Ureter (tissue), 1 donor: ENCODE data around the gene SBF1. TPM values are rescaled to one million over a fixed set of nuclear protein-coding genes. Genes with fewer than 3 reads are reported as not detected.
"Not testable (repeated sequence)": the region's sequence is repeated elsewhere in the genome, so short reads cannot be mapped to it uniquely, and the experiment has no call there.

ENCODE experiments used
- DNase-seq: peaks from one replicate; pipeline ENCODE4 v3.0.0-alpha.2; 2020; ENCODE audit warnings: low spot score
- total RNA-seq: library from RNA; stranded (reverse); gene quantifications from one replicate; pipeline ENCODE4 v1.2.4, GENCODE V29; 2023
- donor health status: DM: yes; HTN: yes; CAD: no.

The SBF1 gene, protein sequence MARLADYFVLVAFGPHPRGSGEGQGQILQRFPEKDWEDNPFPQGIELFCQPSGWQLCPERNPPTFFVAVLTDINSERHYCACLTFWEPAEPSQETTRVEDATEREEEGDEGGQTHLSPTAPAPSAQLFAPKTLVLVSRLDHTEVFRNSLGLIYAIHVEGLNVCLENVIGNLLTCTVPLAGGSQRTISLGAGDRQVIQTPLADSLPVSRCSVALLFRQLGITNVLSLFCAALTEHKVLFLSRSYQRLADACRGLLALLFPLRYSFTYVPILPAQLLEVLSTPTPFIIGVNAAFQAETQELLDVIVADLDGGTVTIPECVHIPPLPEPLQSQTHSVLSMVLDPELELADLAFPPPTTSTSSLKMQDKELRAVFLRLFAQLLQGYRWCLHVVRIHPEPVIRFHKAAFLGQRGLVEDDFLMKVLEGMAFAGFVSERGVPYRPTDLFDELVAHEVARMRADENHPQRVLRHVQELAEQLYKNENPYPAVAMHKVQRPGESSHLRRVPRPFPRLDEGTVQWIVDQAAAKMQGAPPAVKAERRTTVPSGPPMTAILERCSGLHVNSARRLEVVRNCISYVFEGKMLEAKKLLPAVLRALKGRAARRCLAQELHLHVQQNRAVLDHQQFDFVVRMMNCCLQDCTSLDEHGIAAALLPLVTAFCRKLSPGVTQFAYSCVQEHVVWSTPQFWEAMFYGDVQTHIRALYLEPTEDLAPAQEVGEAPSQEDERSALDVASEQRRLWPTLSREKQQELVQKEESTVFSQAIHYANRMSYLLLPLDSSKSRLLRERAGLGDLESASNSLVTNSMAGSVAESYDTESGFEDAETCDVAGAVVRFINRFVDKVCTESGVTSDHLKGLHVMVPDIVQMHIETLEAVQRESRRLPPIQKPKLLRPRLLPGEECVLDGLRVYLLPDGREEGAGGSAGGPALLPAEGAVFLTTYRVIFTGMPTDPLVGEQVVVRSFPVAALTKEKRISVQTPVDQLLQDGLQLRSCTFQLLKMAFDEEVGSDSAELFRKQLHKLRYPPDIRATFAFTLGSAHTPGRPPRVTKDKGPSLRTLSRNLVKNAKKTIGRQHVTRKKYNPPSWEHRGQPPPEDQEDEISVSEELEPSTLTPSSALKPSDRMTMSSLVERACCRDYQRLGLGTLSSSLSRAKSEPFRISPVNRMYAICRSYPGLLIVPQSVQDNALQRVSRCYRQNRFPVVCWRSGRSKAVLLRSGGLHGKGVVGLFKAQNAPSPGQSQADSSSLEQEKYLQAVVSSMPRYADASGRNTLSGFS (N-terminal part only)
- 79.2 TPM for total RNA-seq

DNA sequence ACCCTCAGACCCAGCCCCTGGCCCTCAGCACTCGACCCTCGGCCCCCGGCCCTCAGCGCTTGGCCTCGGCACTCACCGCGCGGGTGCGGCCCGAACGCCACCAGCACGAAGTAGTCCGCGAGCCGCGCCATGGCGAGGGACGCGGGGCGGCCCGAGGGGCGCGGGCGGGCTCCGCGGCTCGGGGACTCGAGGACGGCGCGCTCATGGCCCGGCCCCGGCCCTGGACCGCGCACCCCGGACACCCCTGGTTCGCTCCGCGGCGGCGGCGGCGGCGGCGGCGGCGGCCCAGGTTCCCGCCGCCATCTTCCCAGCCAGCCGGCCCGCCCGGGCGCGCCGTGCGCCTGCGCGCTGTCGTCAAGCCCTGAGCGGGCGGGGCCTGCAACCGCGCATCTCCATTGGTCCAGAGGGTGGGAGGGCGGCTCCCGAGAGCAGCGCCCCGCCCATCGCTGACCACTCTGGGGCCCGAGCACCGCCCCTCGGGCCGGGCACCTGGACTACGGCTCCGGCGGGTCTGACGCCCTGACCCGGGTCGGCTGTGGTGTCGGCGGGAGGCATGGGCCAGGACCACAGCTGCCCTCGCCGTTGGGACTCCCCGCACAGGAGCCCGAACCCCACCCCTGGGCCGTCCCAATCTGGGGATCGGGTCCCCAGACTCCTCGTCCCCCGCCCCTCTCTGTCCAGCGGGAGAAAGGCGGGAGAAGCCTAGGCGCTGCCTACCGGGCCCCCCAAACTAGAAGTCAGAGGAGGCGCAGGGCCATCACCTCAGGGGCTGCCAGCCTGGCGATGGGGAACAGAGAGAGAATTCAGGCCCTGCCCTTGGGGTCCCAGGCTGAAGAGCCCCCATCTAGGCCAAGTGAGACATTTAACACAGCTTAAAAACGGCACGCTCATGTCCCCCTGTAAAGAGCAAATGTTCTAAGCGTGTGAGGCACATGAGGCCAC, at the start of gene SBF1:
SBF1 (minus strand) TSS at position 326 of the 942 bp plus-strand sequence; CDS start at position 131, 195 bp downstream.
- DNase-seq, result peak; percentile 90

DNA sequence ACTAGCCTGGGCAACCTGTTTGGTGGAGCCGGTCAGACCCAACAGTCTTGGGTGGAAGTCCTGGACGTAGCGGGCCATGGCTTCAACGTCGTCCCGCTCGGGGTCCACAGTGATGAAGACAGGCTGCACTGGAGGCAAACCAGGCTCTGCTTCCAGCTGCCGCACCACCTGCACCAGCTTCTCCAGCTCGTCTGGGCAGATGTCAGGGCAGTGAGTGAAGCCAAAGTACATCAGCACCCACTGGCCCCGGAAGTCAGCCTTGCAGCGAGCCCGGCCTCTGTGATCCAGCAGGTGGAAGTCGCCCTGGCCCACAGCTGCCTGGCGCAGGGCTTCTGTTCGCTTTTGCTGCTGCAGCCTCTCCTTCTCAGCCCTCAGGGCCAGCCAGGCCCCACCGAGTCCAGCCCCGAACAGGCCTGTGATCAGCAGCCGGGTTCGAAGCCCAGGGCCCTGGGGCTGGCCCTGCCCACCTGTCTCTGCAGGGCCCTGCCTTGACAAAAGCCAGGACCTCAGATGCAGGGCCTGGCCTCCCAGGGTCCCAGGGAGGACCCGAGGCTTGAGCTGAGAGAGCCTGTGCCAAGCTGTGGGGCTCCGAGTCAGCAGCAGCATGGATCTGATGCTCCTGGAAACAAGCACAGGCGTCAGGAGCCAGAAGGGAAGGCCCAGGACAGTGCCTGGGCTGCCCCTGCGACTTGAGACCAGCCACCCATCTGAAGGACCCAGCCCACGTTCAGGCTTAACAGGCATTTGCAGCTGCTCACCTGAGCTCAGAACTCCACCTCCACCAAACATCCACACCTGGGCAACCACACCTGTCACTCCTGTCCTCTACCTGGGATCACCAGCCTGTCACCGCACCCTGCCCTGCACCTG, 49.2 kb upstream of the SBF1 start:
- peak; percentile 54 for DNase-seq

DNA sequence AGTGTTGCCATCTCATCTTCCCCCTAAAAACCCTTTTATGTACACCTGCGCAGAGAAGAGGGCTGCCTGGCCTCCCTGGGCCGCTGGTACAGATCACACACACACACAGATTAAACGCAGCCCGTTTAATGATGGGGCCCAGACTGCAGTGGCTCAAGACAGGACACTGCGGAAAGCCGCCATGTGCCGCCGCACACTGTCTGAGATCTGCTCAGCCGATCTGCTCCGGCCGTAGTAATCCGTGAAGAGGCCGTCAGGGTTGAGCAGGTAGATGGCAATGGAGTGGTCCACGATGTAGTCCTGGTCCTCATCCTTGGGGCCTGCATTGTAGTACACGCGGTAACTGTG, 48.6 kb upstream of the SBF1 start:
- DNase-seq, result no peak

DNA sequence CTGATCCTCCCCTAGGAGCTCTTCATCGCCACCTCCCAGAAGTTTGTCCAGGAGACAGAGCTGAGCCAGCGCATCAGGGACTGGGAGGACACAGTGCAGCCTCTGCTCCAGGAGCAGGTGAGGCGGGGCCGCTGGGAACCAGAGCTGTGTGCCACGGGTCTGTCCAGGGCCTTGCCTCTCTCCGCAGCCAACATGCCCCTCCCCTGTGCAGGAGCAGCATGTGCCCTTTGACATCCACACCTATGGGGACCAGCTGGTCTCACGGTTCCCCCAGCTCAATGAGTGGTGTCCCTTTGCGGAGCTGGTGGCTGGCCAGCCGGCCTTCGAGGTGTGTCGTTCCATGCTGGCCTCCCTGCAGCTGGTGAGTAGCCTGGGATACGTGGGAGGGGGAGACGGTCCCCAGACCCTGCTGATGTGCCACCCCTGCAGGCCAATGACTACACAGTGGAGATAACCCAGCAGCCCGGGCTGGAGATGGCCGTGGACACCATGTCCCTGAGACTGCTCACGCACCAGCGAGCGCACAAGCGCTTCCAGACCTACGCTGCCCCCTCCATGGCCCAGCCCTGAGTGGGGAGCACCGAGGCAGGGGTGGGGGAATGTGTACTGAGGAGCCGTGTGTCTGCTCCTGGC, 48.1 kb upstream of the SBF1 start:
- DNase-seq, result no peak

DNA sequence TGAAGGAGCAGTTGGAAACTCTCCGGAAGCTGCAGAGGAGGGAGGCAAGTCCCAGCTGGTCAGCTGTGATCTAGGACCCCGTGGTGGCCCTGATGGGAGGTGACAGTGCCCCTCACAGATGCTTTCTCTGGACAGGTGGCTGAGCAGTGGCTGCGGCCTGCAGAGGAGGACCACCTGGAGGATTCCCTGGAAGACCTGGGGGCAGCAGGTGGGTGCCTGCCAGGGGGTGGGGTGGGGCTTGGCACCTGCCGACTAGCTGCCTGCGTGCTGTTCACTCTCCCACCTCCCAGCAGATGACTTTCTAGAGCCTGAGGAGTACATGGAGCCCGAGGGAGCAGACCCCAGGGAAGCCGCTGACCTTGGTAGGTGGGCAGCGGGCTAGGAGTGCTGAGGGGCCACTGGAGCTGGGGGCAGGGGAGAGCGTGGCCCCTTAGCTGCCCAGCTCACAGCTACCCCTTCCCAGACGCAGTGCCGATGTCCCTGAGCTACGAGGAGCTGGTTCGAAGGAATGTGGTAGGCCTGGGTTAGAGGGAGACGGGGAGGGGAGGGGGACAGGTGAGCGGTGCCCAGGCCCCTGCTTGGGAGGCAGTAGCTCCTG, 47.5 kb upstream of the SBF1 start:
- DNase-seq, result no peak

DNA sequence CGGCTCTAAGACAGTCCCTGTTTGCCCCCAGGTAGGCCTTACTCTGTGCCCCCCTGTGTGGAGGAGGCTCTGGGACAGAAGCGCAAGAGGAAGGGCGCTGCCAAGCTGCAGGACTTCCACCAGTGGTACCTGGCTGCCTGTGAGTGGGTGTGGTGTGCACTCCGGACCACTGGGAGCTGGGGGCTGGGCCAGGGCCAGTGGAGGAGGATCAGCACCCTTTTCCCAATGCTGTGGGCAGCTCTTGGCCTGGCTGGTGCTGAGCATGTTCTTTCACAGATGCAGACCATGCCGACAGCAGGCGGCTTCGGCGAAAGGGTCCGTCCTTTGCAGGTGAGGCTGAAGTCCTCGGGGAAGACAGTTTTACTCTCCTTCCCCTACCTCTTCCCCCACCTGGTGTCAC, 46.9 kb upstream of the SBF1 start:
- DNase-seq, result no peak

DNA sequence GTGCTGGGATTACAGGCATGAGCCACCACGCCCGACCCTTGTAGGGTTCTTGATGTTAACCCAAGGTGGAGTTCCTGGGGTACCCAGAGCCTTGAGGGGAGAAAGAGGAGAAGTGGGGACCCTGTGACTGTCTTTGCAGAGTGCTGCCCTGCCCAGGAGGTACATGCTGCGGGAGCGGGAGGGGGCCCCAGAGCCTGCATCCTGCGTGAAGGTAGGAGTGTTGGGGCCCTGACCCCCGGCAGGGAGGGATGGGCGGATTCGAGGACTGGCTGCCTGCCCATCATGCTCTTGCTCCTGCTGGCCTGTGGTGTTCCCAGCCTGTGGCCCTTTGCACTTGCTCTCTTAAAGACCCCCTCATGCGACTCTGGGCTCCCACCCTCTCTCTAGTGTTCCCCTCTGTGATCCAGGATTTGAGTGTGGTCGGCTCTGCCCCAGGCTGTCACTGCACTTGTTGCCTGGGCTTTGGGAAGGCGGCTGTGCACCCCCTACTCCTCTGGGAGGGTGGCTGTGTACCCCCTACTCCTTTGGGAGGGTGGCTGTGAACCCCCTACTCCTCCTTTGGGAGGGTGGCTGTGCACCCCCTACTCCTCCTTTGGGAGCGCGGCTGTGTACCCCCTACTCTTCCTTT, 46.1 kb upstream of the SBF1 start:
- DNase-seq, result no peak

DNA sequence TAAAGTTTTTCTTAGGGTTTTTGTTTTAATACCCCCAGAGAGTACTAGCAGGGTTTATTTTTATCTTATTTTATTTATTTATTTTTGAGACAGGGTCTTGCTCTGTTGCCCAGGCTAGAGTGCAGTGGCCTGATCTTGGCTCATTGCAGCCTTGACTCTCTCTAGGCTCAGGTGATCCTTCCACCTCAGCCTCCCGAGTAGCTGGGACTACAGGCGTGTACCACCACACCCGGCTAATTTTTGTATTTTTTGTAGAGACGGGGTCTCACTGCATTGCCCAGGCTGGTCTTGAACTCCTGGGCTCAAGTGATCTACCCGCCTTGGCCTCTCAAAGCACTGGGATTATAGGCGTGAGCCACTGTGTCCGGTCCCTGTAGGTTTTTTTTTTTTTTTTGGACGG, 45.3 kb upstream of the SBF1 start:
- DNase-seq, result not testable (repeated sequence)

DNA sequence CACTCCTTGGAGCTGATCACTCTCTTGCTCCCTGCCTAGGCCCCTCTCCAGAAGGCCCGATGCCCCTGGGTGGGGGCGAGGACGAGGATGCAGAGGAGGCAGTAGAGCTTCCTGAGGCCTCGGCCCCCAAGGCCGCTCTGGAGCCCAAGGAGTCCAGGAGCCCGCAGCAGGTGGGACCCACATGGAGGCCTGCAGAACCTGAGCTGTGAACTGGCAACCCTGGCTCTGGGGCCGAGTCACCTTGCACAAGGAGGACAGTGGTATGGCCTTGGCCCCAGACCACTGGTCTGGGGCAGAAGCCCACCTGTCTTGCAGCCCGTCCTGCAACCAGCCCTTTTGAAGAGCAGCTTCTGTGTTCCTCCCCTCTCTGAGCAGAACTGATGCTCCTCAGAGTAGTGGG, 44.3 kb upstream of the SBF1 start:
- no peak for DNase-seq

DNA sequence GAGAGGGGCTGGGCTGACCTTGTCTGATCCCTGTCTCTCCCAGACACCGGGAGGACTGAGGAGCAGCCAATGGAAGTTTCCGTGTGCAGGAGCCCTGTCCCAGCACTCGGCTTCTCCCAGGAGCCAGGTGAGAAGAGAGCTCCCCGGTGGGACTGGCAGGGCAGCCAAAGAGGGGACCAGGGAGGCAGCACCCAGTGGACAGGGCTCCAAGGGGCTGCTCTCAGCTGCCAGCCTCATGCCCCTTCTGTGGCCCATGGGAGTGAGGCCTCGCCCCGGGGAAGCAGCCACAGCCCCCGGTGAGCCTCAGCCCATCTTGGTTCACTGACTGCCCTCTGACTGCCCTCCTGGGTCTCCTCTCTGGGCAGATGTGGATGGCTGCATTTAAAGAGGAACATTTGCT, 43.8 kb upstream of the SBF1 start:
- DNase-seq, result no peak

DNA sequence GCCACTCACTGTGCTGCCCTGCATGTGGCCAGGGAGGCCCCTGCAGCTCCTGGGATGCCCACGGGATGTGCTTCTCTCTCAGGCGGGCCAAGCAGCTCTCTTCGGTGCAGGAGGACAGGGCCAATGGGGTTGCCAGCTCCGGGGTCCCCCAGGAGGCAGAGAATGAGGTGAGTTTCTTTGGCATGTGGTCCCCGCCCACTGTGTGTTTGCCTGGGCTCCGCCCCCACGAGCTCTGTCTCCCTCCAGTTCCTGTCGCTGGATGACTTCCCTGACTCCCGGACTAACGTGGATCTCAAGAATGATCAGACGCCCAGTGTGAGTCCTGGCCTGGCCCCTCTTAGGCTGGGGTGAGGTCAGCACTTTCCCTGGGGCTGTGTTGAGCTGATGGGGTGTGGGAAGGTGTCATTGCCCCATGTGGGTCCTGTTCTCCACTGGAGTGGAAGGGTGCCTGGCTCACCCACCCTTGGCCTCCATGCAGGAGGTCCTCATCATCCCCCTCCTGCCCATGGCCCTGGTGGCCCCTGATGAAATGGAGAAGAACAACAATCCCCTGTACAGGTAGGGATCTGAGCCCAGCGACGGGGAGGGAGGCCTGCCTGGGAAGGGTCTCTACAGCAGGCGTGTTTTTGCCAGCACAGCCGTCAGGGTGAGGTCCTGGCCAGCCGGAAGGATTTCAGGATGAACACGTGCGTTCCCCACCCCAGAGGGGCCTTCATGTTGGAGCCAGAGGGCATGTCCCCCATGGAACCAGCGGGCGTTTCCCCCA, 42.8 kb upstream of the SBF1 start:
- DNase-seq, result no peak

DNA sequence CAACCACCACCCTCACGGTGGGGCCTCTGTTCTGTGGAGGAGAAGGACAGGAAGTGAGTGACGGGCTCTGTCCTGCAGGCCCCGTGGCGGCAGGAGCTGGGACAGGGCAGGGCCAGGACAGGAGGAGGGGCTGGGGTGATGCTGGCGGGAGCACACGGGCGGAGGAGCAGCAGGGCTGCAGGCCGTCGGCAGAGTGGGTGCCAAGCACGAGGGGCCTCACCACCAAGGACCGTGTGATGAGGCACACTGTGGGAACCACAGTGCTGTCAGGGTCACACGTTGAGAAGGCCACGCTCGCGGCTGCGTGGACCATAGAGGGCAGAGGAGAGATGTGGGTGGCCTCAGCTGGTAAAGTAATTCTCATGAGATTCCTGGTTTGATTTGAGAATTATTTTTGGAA, 42.1 kb upstream of the SBF1 start:
- DNase-seq, result no peak

DNA sequence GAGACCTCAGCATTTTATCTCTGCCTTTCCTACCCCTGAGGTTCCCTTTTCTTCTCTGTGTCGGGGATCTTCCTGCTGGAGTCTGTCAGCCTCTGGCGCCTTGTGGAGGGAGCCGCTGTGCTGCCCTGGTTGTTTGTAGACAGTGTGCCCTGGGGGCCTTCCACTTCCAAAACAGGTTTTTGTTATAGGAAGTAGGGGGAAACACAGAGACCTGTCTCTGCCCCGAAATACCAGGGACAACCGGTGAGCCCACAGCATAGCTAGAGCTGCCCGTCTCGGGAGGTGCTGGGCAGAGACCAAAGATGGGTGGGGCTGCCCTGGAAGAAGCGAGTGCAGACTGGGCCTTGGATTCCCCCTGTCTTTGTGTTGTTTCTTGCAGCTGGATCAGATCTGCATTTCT, 41.2 kb upstream of the SBF1 start:
- no peak for DNase-seq

DNA sequence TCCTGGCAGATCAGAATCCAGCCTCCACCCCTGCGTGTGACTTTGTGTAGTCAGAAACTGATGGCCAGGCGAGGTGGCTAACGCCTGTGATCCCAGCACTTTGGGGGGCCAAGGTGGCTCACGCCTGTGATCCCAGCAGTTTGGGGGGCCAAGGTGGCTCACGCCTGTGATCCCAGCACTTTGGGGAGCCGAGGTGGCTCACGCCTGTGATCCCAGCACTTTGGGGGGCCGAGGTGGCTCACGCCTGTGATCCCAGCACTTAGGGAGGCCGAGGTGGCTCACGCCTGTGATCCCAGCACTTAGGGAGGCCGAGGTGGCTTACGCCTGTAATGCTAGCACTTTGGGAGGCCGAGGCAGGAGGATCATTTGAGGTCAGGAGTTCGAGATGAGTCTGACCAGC, 38.3 kb upstream of the SBF1 start:
- no peak for DNase-seq

DNA sequence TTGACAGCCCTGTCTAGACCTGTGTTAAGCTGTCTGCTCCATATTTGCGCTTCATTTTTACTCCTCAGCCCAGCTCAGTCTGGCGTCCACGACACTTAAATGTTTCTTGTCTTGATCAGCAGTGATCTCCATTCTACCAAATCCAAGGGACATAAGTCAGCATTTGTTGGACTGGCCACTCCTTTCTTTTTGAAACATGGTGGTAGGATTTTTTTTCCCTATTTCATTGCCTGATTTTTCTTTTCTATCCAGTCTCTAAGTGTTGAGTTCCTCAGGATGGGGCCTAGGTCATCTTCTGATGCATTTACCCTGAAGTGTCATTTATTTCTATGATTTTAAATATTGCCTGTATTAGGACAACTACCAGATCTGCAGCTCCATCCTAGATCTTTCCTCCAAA, 34.1 kb upstream of the SBF1 start:
- no peak for DNase-seq

DNA sequence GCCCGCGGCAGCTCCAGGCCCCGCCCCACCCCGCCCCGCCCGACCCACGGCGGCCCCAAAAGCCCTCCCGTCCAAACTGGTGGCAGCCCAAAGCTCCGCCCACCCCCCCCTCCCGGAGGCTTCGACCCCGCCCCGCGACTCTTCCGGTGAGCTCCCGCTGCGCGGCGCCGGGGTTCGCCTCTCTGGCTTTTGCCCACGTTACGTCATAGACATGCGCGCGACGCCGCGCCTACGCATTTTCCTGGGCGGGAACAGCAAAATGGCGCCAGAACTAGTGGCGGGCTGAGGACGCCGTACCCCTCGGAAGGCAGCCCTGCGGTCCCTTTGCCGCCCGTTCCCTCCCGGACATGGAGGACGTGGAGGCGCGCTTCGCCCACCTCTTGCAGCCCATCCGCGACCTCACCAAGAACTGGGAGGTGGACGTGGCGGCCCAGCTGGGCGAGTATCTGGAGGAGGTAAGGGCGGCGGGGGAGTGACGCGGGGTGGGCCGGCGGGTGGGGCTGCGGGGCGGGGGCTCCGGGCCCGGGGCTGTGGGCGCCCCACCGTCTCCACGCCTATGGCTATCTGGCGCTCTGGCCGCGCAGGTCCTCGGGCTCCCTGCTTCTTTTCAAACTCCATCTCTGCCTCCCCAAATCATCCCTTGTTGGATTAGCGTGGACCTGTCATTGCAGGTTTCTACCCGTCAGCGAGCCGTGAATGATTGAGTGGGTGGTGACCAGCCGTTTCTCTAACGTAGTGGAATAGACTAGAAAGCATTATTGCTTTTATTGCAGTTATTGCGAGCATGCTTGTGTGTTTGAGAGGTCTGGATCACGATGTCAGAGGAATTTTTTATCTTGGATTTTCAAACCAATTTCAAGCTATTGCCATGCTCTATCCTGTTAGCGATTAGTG, 33.4 kb upstream of the SBF1 start, which contains the start of gene NCAPH2:
NCAPH2 (plus strand) TSS at position 234 of the 894 bp plus-strand sequence; CDS start at position 348, 114 bp downstream.
- peak; percentile 97 for DNase-seq
